ENCODE measurements around the gene NAPB. TPM values are rescaled to one million over a fixed set of nuclear protein-coding genes. Genes with fewer than 3 reads are reported as not detected.

The NAPB gene
- total RNA-seq, 2 donors from 2014 or later: 4.9 to 7.2 TPM

DNA sequence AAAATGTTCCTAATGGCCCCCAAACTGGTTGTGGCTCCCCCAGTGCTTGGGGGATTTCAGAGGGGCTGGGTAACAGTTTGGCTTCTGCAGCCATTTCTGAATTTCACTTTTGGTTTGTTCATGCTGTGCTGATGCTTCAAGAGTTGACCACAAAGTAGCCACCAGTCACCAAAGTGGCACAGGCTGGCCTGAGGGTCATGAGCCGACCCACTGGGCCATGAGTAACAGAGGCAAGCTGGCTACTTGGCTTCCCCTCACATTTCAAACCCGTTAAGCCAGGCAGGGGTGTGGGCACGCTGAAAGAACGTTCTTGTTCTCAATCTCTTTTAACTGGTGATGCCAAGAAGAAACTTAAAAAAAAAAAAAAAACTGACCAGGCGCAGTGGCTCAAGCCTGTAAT is 85.8 kb downstream of the NAPB start:
- no peak for DNase-seq
- ATAC-seq: no peak
- intact Hi-C loops (cut with DNase I): loop anchor here in 1 of 2 donors (10.0 kb wide), 1 partner anchor 81 kb away; no protein-coding TSS in a partner anchor

DNA sequence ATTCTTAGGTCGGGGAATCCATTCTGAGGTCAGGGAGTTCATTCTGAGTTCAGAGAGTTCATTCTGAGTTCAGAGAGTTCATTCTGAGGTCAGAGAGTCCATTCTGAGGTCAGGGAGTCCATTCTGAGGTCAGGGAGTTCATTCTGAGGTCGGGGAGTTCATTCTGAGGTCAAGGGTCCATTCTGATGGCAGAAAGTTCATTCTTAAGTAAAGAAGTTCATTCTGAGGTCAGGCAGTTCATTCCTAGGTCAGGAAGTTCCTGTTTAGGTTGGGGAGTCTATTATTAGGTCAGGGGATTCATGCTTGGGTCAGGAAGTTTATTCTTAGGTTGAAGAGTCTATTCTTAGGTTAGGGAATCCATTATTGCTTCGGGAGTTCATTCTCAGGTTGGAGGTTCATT is 87.2 kb downstream of the NAPB start:
- ATAC-seq (no peak), DNase-seq (no peak)
- intact Hi-C loops (cut with DNase I): loop anchor here in 1 of 2 donors (10.0 kb wide), 1 partner anchor 79 kb away; no protein-coding TSS in a partner anchor

DNA sequence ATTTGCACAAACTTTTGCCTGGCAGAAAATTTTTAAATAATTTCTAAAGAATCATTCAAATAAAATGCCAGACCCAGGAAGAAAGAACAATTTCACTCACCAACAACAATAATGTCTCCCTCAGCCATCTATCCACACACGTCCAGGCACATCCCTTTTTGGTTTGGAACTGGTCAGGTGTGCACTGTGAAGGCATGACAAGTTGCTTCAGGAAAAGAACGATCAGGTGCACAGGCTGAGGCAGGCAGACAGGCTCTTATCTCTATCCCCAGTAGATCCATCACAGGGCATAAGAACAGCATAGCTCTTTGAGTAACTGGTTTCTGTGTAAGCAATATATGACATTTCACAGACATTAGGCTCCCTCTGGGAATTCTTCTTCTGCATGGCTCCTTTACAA is 88.8 kb downstream of the NAPB start:
- DNase-seq (no peak), ATAC-seq (no peak)
- intact Hi-C loops (cut with DNase I): loop anchor here in 1 of 2 donors (10.0 kb wide), 1 partner anchor 78 kb away; no protein-coding TSS in a partner anchor

DNA sequence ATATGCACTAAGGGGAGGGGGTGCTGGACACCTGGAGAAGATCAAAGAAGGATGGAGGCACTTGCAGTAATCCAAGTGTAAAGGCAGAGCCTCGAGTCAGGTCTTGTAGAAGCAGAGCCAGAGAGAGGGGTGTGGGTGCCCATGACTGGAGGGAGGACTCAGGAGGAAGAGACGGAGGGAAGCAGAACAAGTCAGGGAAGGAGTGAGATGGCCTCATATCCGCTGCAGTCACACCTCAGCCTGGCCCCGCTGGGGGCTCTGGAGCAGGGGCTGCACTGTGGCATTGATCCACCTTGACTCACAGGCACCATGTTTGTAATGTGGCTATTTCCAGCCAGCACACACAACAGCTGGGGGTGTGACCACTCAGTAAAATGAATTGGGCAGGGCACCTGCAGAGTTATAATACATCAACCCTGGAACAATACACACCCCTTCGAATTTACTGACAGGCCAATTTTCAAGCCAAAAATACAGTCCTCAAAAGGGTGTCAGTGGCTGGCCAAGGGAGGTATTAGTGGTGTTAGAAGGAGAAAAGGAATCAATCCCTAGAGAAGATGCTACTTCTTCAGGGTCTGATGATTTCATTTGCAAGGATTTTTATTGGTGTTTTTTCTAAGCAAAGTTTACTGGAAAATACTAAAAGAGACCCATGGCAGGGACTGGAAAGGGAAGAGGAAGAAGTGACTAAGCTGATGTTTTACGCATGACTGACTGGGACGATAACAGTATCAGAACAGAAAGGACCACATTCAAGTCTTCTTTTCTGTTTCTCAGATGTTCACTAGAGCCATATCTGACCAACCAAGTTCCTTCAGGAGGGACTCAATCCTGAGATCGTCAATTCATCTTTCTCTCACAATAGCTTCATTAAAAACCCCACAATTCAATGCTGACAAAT is 89.6 kb downstream of the NAPB start:
- intact Hi-C loops (cut with DNase I): loop anchor here in 1 of 2 donors (10.0 kb wide), 1 partner anchor 77 kb away; no protein-coding TSS in a partner anchor
- DNase-seq (no peak), ATAC-seq (peak in 1 of 2 donors; percentile 30)

- ATAC-seq: no peak
- intact Hi-C loops (cut with DNase I): no loop called here
- no peak for DNase-seq
Observed at GRCh38 chr20:23327617-23328333, 93.5 kb downstream of the NAPB start.

DNA sequence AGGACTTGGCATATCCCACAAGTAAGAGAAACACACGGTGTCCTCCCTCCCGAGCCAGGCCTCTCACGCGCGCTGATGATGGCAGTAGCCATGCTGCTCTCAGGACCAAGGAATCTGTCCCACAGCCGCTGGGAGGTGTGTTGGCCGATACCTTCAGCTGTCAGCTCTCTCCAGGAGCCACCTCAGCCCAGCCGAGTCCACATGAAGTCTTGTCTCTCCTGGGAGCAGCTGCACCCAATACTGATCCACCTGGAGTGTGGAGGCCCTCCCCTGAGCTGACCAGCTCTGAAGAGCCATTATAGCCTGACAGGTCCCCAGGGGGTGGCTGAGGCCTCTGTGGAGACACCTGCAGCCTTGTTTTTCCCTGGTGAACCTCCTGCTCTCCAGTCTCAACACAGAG is 94.5 kb downstream of the NAPB start:
- intact Hi-C loops (cut with DNase I): no loop called here
- DNase-seq (no peak), ATAC-seq (no peak)

GRCh38 chr20:23325107-23325506 is 96.2 kb downstream of the NAPB start:
- DNase-seq (no peak), ATAC-seq (no peak)
- intact Hi-C loops (cut with DNase I): no loop called here

Other genes starting within 250 kb of the NAPB start
- 10 to 100 TPM in 1 of 2 donors, 1 to 10 TPM in 1; 9.3 to 14.1 TPM for gene NXT1, start 70.7 kb downstream of the NAPB start, total RNA-seq
- gene GZF1, start 59.3 kb downstream of the NAPB start, total RNA-seq: 10 to 100 TPM; 12.9 to 18.7 TPM
- gene CSTL1, start 18.2 kb upstream of the NAPB start, total RNA-seq: not detected
- not detected for gene CST11, start 31.4 kb upstream of the NAPB start, total RNA-seq
- gene CST8, start 69.6 kb upstream of the NAPB start, total RNA-seq: not detected
- gene CST9L, start 147.0 kb upstream of the NAPB start, total RNA-seq: not detected
- gene CST9, start 184.4 kb upstream of the NAPB start, total RNA-seq: not detected
- 1,000 to 10,000 TPM in 1 of 2 donors, 100 to 1,000 TPM in 1; 940 to 1,205 TPM for gene CST3, start 216.5 kb upstream of the NAPB start, total RNA-seq